Uterus (tissue), 4 donors: ENCODE measurements around the gene TMIGD3. TPM values are rescaled to one million over a fixed set of nuclear protein-coding genes. Genes with fewer than 3 reads are reported as not detected.

Source experiments
- DNase-seq, 2 donors: peaks; one replicate each; pipeline ENCODE4 v3.0.0-alpha.2; 2019 to 2020
- H3K27ac ChIP-seq, 2 donors: fragments of 200-600 bp; sonication (generic); 1 replicate in 1 of 2; 2 replicates in 1 of 2; pipeline ENCODE4 v1.5.1; 2016 to 2018
- H3K27me3 ChIP-seq, 2 donors: fragments of 200-600 bp; sonication (generic); one replicate each; pipeline ENCODE4 v1.5.1; 2018 to 2019; ENCODE audit warnings: control low read depth in 1 of 2
- H3K36me3 ChIP-seq, 2 donors: fragments of 200-600 bp; sonication (generic); one replicate each; pipeline ENCODE4 v1.5.1; 2019; ENCODE audit warnings: control low read depth in 1 of 2
- H3K4me1 ChIP-seq, 2 donors: fragments of 200-600 bp; sonication (generic); one replicate each; pipeline ENCODE4 v1.5.1; 2018 to 2019; ENCODE audit warnings: control low read depth in 1 of 2
- H3K4me3 ChIP-seq, 2 donors: fragments of 200-600 bp; sonication (generic); 1 replicate in 1 of 2; 2 replicates in 1 of 2; pipeline ENCODE4 v1.5.1; 2018 to 2019; ENCODE audit warnings: mild to moderate bottlenecking in 1 of 2
- H3K9me3 ChIP-seq, 2 donors: fragments of 200-600 bp; sonication (generic); one replicate each; pipeline ENCODE4 v1.5.1; 2019; ENCODE audit warnings: control low read depth in 1 of 2
- POLR2A ChIP-seq, 2 donors: fragments of 450-650 bp; IDR thresholded peaks; one replicate each; pipeline ENCODE4 v1.6.1; 2016; ENCODE audit warnings: antibody characterized with exemption in 2 of 2, mild to moderate bottlenecking in 1 of 2, moderate library complexity in 1 of 2
- intact Hi-C: fragments of 100-400 bp; cut with DNase I; formaldehyde crosslinking; loops from one replicate; pipeline ENCODE4 v1.15.1; 2023; ENCODE audit warnings: low total_unique reads
- total RNA-seq, 4 donors: library from RNA; depleted of rRNA in 3 of 4; stranded (reverse); fragments of >200 nt in 3 of 4; gene quantifications; one replicate each; pipeline versions ENCODE4 v1.1.0 to v1.2.4, GENCODE V29; 2014 to 2023
- TF ChIP-seq, protein P1 (sequence below), 4 experiments: fragments of 200-600 bp in 2 of 4; fragments of 450-650 bp in 2 of 4; sonication (generic) in 2 of 4; IDR thresholded peaks; one replicate each; pipeline ENCODE4 v1.5.1; 2016 to 2019; ENCODE audit warnings: antibody characterized with exemption in 4 of 4, mild to moderate bottlenecking in 2 of 4, moderate library complexity in 1 of 4
- donor health status: DM: yes; HTN: yes; CAD: no.

TMIGD3 gene
- total RNA-seq, 4 donors from 2014 or later, result 0.95 to 7.1 TPM; not detected in 2

GRCh38 chr1:111450185-111450584, 53.2 kb downstream of the TMIGD3 start:
- no peaks in the 10 kb centered on the region for H3K27me3 ChIP-seq
- DNase-seq, result no peak
- H3K9me3 ChIP-seq, result no peaks in the 10 kb centered on the region
- no peaks in the 10 kb centered on the region for H3K36me3 ChIP-seq
- H3K4me1 ChIP-seq, result peaks cover 0 to 17% of the 10 kb centered on the region in 2 donors
- peak overlapping the region; percentile 84 to 86 for H3K4me3 ChIP-seq
- no peak for TF ChIP-seq POLR2A (IDR thresholded peaks at IDR 0.05)
- TF ChIP-seq, protein P1, sequence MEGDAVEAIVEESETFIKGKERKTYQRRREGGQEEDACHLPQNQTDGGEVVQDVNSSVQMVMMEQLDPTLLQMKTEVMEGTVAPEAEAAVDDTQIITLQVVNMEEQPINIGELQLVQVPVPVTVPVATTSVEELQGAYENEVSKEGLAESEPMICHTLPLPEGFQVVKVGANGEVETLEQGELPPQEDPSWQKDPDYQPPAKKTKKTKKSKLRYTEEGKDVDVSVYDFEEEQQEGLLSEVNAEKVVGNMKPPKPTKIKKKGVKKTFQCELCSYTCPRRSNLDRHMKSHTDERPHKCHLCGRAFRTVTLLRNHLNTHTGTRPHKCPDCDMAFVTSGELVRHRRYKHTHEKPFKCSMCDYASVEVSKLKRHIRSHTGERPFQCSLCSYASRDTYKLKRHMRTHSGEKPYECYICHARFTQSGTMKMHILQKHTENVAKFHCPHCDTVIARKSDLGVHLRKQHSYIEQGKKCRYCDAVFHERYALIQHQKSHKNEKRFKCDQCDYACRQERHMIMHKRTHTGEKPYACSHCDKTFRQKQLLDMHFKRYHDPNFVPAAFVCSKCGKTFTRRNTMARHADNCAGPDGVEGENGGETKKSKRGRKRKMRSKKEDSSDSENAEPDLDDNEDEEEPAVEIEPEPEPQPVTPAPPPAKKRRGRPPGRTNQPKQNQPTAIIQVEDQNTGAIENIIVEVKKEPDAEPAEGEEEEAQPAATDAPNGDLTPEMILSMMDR (IDR thresholded peaks at IDR 0.05), result no peak
- H3K27ac ChIP-seq, result peak overlapping the region; percentile 79 to 91
- intact Hi-C loops, result no loop called here

DNA sequence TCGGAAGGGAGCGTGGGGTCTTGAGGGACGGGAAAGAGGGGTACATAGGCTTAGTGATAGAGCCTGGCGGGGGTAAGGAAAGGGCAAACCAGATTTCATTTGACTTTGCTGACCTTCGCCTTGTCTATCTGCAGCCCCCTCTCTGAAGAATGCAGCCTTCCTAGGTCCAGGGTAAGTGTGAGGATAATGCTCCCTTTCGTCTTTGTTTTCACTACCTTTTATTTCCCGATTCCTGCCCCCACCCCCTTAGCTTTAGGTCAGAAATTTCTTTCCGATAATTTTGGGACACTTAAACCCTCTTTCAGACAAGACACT, 53.8 kb downstream of the TMIGD3 start:
- Histone ChIP-seq H3K4me1 (peaks cover 0 to 17% of the 10 kb centered on the region in 2 donors), H3K9me3 (no peaks in the 10 kb centered on the region), H3K36me3 (no peaks in the 10 kb centered on the region), H3K27ac (peak overlapping the region; percentile 79 to 91), H3K4me3 (peak overlapping the region; percentile 84 to 86), H3K27me3 (no peaks in the 10 kb centered on the region)
- no peak for TF ChIP-seq POLR2A (IDR thresholded peaks at IDR 0.05)
- TF ChIP-seq, protein P1 (IDR thresholded peaks at IDR 0.05), result no peak
- no peak for DNase-seq
- intact Hi-C loops, result no loop called here

GRCh38 chr1:111448918-111449702, 54.3 kb downstream of the TMIGD3 start, which contains the start of the genes ATP5PB and WDR77:
Gene ATP5PB (plus strand): TSS chr1:111449464. CDS start chr1:111449542, 78 bp downstream.
Gene WDR77 (minus strand): TSS chr1:111449256. CDS start chr1:111449169, 87 bp downstream.
- Histone ChIP-seq H3K9me3 (no peaks in the 10 kb centered on the region), H3K36me3 (no peaks in the 10 kb centered on the region), H3K4me3 (peak within 1 kb of the TSS; percentile 84 to 86), H3K4me1 (peaks cover 0 to 17% of the 10 kb centered on the region in 2 donors), H3K27me3 (no peaks in the 10 kb centered on the region), H3K27ac (peak within 1 kb of the TSS; percentile 79 to 91)
- intact Hi-C loops, result no loop called here
- peak; percentile 94 to 97 for DNase-seq
- TF ChIP-seq, protein P1 (IDR thresholded peaks at IDR 0.05), result no peak
- TF ChIP-seq POLR2A (IDR thresholded peaks at IDR 0.05), result no peak

DNA sequence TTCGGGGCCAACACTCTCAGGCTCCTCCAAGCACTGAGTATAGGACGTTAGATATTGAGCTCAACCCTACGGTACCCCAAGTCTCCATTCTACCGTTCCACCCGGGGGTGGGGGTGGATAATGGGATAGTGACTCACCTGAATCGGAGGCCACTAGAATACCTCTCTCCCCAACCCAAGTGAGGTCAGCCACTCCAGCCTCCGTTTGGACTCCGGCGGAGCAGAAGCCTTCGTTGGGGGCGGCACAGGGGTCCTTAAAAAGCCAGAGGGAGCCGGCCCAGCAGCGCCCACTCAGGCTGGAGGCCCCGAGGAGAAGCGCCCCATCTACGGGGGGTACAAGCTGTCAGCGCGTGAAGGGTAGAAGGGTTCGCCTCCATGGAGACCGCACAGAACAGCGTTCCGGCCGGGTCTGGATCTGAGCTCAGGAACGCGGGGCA, 54.9 kb downstream of the TMIGD3 start:
- intact Hi-C loops, result no loop called here

More for the DNA sequence above, 54.9 kb downstream of the TMIGD3 start:
- H3K36me3 ChIP-seq, result no peaks in the 10 kb centered on the region
- DNase-seq, result no peak
- H3K27ac ChIP-seq, result peak overlapping the region; percentile 70 to 91
- TF ChIP-seq, protein P1 (IDR thresholded peaks at IDR 0.05), result no peak
- no peak for TF ChIP-seq POLR2A (IDR thresholded peaks at IDR 0.05)
- H3K4me3 ChIP-seq, result peak overlapping the region; percentile 84 to 86
- no peaks in the 10 kb centered on the region for H3K9me3 ChIP-seq
- H3K4me1 ChIP-seq, result peaks cover 0 to 17% of the 10 kb centered on the region in 2 donors
- H3K27me3 ChIP-seq, result no peaks in the 10 kb centered on the region
